Neural crest cell (in vitro differentiated cells): Measurements from ENCODE around the gene FARP2. TPM values are rescaled to one million over a fixed set of nuclear protein-coding genes. Genes with fewer than 3 reads are reported as not detected.

Source experiments
- DNase-seq: peaks from one replicate; pipeline ENCODE4 v3.0.0; 2021; ENCODE audit warnings: low read depth, mixed read lengths, low spot score
- H3K27ac Mint-ChIP-seq: one replicate; pipeline ENCODE4 v1.8.0; 2021; ENCODE audit warnings: mild to moderate bottlenecking, mixed read lengths; ENCODE audit not compliant: unreplicated experiment
- H3K27me3 Mint-ChIP-seq: 2 replicates; pipeline ENCODE4 v1.8.0; 2021; ENCODE audit warnings: low read depth, mild to moderate bottlenecking, mixed read lengths
- H3K36me3 Mint-ChIP-seq: 2 replicates; pipeline ENCODE4 v1.8.0; 2021; ENCODE audit warnings: low read depth, mild to moderate bottlenecking, mixed read lengths
- H3K4me1 Mint-ChIP-seq: 2 replicates; pipeline ENCODE4 v1.8.0; 2021; ENCODE audit warnings: mixed read lengths
- H3K4me3 Mint-ChIP-seq: one replicate; pipeline ENCODE4 v1.8.0; 2021; ENCODE audit warnings: mild to moderate bottlenecking, mixed read lengths
- H3K9me3 Mint-ChIP-seq: 2 replicates; pipeline ENCODE4 v1.8.0; 2021; ENCODE audit warnings: mixed read lengths
- CTCF ChIP-seq: fragments of 200-600 bp; sonication (generic); conservative IDR thresholded peaks from 2 replicates; pipeline ENCODE4 v1.5.0; 2021; ENCODE audit warnings: antibody characterized with exemption, mild to moderate bottlenecking
- total RNA-seq: library from RNA; stranded (reverse); gene quantifications from 2 replicates; pipeline ENCODE4 v1.2.1, GENCODE V29; 2021

FARP2 gene
- total RNA-seq, 1 donor from 2014 or later: 36.1 TPM

GRCh38 chr2:241467777-241468475 is 111.8 kb downstream of the FARP2 start:
- DNase-seq: no peak
- TF ChIP-seq CTCF: no peak
- H3K9me3 Mint-ChIP-seq: no peaks in the 10 kb centered on the region
- no peaks in the 10 kb centered on the region for H3K36me3 Mint-ChIP-seq
- peak overlapping the region; percentile 50 for H3K27ac Mint-ChIP-seq
- peaks cover 13% of the 10 kb centered on the region for H3K4me1 Mint-ChIP-seq
- no peaks in the 10 kb centered on the region for H3K27me3 Mint-ChIP-seq
- no peak overlapping the region for H3K4me3 Mint-ChIP-seq

- no peaks in the 10 kb centered on the region for H3K27me3 Mint-ChIP-seq
- H3K36me3 Mint-ChIP-seq: no peaks in the 10 kb centered on the region
- H3K27ac Mint-ChIP-seq: peak overlapping the region; percentile 50
- no peaks in the 10 kb centered on the region for H3K9me3 Mint-ChIP-seq
- TF ChIP-seq CTCF: no peak
- H3K4me3 Mint-ChIP-seq: no peak overlapping the region
- peaks cover 8% of the 10 kb centered on the region for H3K4me1 Mint-ChIP-seq
- no peak for DNase-seq
These were observed 112.3 kb downstream of the FARP2 start for GRCh38 chr2:241468476-241468781.

GRCh38 chr2:241469746-241470145 is 113.7 kb downstream of the FARP2 start:
- H3K36me3 Mint-ChIP-seq: no peaks in the 10 kb centered on the region
- no peak for DNase-seq
- H3K4me3 Mint-ChIP-seq: no peak overlapping the region
- H3K4me1 Mint-ChIP-seq: peaks cover 4% of the 10 kb centered on the region
- H3K27me3 Mint-ChIP-seq: no peaks in the 10 kb centered on the region
- no peak overlapping the region for H3K27ac Mint-ChIP-seq
- no peak for TF ChIP-seq CTCF
- no peaks in the 10 kb centered on the region for H3K9me3 Mint-ChIP-seq

GRCh38 chr2:241473399-241473798 is 117.3 kb downstream of the FARP2 start:
- Mint-ChIP-seq H3K36me3 (no peaks in the 10 kb centered on the region), H3K27me3 (no peaks in the 10 kb centered on the region), H3K4me1 (no peaks in the 10 kb centered on the region), H3K9me3 (no peaks in the 10 kb centered on the region), H3K4me3 (no peak overlapping the region), H3K27ac (peak overlapping the region; percentile 75)
- no peak for DNase-seq
- TF ChIP-seq CTCF: no peak

- TF ChIP-seq CTCF: no peak
- Mint-ChIP-seq H3K27ac (no peak overlapping the region), H3K36me3 (no peaks in the 10 kb centered on the region), H3K27me3 (no peaks in the 10 kb centered on the region), H3K4me1 (no peaks in the 10 kb centered on the region), H3K9me3 (no peaks in the 10 kb centered on the region), H3K4me3 (no peak overlapping the region)
- no peak for DNase-seq
These were observed 119.2 kb downstream of the FARP2 start for GRCh38 chr2:241475267-241475666.
